Endothelial cell of umbilical vein (primary cell): ENCODE data around the gene TMEM191C. TPM values are rescaled to one million over a fixed set of nuclear protein-coding genes. Genes with fewer than 3 reads are reported as not detected.

ENCODE experiments used
- BruUV-seq: library from RNA; stranded (reverse); fragments of 400-500 nt; replicated peaks from 2 replicates; lab custom pipeline; 2021; lab: Mats Ljungman, UMichigan
- CTCF ChIA-PET: fragments of 300-600, 350-600 bp; sonication (Branson Sonifier 250); formaldehyde crosslinking; loops from one replicate; lab custom pipeline; 2021; ENCODE audit warnings: antibody characterized with exemption, inconsistent platforms; lab: Charles Lee
- POLR2A ChIA-PET: fragments of 300-600, 350-600 bp; sonication (Branson Sonifier 250); formaldehyde crosslinking; loops from one replicate; lab custom pipeline; 2021; ENCODE audit warnings: antibody characterized with exemption, inconsistent platforms; lab: Charles Lee
- DNase-seq: peaks from one replicate; pipeline ENCODE4 v3.0.0-alpha.2; 2011; ENCODE audit warnings: low read depth, low spot score
- FAIRE-seq: peaks from 2 replicates; lab custom pipeline; 2011; peaks lifted over from hg19 to GRCh38; lab: Jason Lieb, UNC
- H2AFZ ChIP-seq: 2 replicates; pipeline ENCODE4 v1.6.0; 2012; ENCODE audit warnings: low read depth, low read length, control low read depth, inconsistent platforms
- H3K27ac ChIP-seq: 2 replicates; pipeline ENCODE4 v1.5.1; 2011; ENCODE audit warnings: low read depth, mild to moderate bottlenecking, control low read depth, low read length, moderate library complexity; ENCODE audit not compliant: insufficient read depth
- H3K27me3 ChIP-seq, 2 experiments: 2 replicates each; pipeline versions ENCODE4 v1.6.0 to v1.6.1; 2011; ENCODE audit warnings: low read length in 2 of 2, mixed read lengths in 1 of 2; ENCODE audit not compliant: control insufficient read depth in 2 of 2, insufficient read depth in 2 of 2
- H3K36me3 ChIP-seq, 2 experiments: 2 replicates in 1 of 2; 3 replicates in 1 of 2; pipeline ENCODE4 v1.5.1; 2011; ENCODE audit warnings: low read length in 2 of 2, mild to moderate bottlenecking in 1 of 2, moderate library complexity in 1 of 2; ENCODE audit not compliant: control insufficient read depth in 2 of 2, insufficient read depth in 2 of 2; ENCODE audit errors: extremely low read depth in 1 of 2
- H3K4me1 ChIP-seq: 3 replicates; pipeline ENCODE4 v1.5.1; 2011; ENCODE audit warnings: mild to moderate bottlenecking, low read length; ENCODE audit not compliant: control insufficient read depth, insufficient read depth; ENCODE audit errors: extremely low read depth
- H3K4me2 ChIP-seq: 2 replicates; pipeline ENCODE4 v1.6.1; 2011; ENCODE audit warnings: low read length, control low read depth, mixed read lengths; ENCODE audit not compliant: insufficient read depth
- H3K4me3 ChIP-seq, 3 experiments: fragments of 200-600 bp in 1 of 3; sonication (generic), shearing (Covaris generic) in 1 of 3; replicated peaks in 1 of 3; 2 replicates each; pipeline ENCODE4 v1.5.1; 2011 to 2016; ENCODE audit warnings: control low read depth in 3 of 3, low read length in 3 of 3, mild to moderate bottlenecking in 2 of 3, inconsistent platforms in 1 of 3, low read depth in 1 of 3, moderate library complexity in 1 of 3; ENCODE audit not compliant: insufficient read depth in 1 of 3
- H3K79me2 ChIP-seq: 2 replicates; pipeline ENCODE4 v1.6.0; 2012; ENCODE audit warnings: low read length, inconsistent platforms; ENCODE audit not compliant: control insufficient read depth, insufficient read depth
- H3K9ac ChIP-seq: replicated peaks from 2 replicates; pipeline ENCODE3; 2011; ENCODE audit warnings: low read length, control low read depth; ENCODE audit not compliant: insufficient read depth; ENCODE audit errors: extremely low read depth
- H3K9me1 ChIP-seq: replicated peaks from 3 replicates; pipeline ENCODE4 v1.6.0; 2011; ENCODE audit warnings: mild to moderate bottlenecking, low read length; ENCODE audit not compliant: control insufficient read depth, insufficient read depth; ENCODE audit errors: extremely low read depth
- H3K9me3 ChIP-seq: replicated peaks from 2 replicates; pipeline ENCODE4 v1.5.1; 2012; ENCODE audit warnings: low read length, inconsistent platforms; ENCODE audit not compliant: control insufficient read depth, insufficient read depth
- H4K20me1 ChIP-seq: replicated peaks from 2 replicates; pipeline ENCODE3; 2011; ENCODE audit warnings: mild to moderate bottlenecking, low read length; ENCODE audit not compliant: control insufficient read depth, insufficient read depth; ENCODE audit errors: extremely low read depth
- CTCF ChIP-seq, 2 donors: IDR thresholded peaks; 1 replicate in 1 of 2; 2 replicates in 1 of 2; pipeline ENCODE4 v1.5.1; 2011; ENCODE audit warnings: low read length in 2 of 2, mild to moderate bottlenecking in 2 of 2, moderate library complexity in 2 of 2, control low read depth in 1 of 2, inconsistent platforms in 1 of 2, low read depth in 1 of 2; ENCODE audit not compliant: insufficient read depth in 1 of 2; ENCODE audit errors: extremely low read depth in 1 of 2
- EZH2 ChIP-seq: IDR thresholded peaks from 2 replicates; pipeline ENCODE4 v1.6.1; 2012; ENCODE audit warnings: borderline replicate concordance, low read depth, mild to moderate bottlenecking, moderate library complexity, low read length, inconsistent platforms; ENCODE audit not compliant: severe bottlenecking
- FOS ChIP-seq: IDR thresholded peaks from 2 replicates; pipeline ENCODE4 v1.6.1; 2011; ENCODE audit warnings: mild to moderate bottlenecking, low read length, moderate library complexity, borderline replicate concordance; ENCODE audit not compliant: insufficient read depth
- GATA2 ChIP-seq: IDR thresholded peaks from 2 replicates; pipeline ENCODE4 v1.7.0; 2011; ENCODE audit warnings: low read depth, mild to moderate bottlenecking, moderate library complexity, mixed read lengths, low read length; ENCODE audit not compliant: insufficient read length, insufficient read depth
- JUN ChIP-seq: IDR thresholded peaks from 2 replicates; pipeline ENCODE4 v1.6.1; 2011; ENCODE audit warnings: borderline replicate concordance, low read depth; ENCODE audit not compliant: insufficient read length, insufficient read depth
- MAX ChIP-seq: IDR thresholded peaks from 2 replicates; pipeline ENCODE4 v1.6.1; 2011; ENCODE audit not compliant: insufficient read depth, insufficient read length
- MYC ChIP-seq: IDR thresholded peaks from one replicate; pipeline ENCODE4 v1.6.1; 2011; ENCODE audit warnings: mild to moderate bottlenecking, low read depth, low read length
- POLR2A ChIP-seq: IDR thresholded peaks from 2 replicates; pipeline ENCODE4 v1.6.1; 2012; ENCODE audit warnings: low read depth, mild to moderate bottlenecking, control low read depth, low read length
- POLR2AphosphoS5 ChIP-seq: IDR thresholded peaks from 2 replicates; pipeline ENCODE4 v1.6.1; 2012; ENCODE audit warnings: low read depth, mild to moderate bottlenecking, control low read depth, low read length, moderate library complexity; ENCODE audit not compliant: insufficient read depth
- dilution Hi-C: fragments of 300-500 bp; cut with MboI; formaldehyde crosslinking; loops from one replicate; pipeline ENCODE4 v1.15.0; 2019; ENCODE audit warnings: low sequenced_read_pairs; ENCODE audit not compliant: extremely low pct_ligation_motif_present
- intact Hi-C: fragments of 100-400 bp; cut with micrococcal nuclease; formaldehyde crosslinking; loops from one replicate; pipeline ENCODE4 v1.10.0; 2022
- polyA plus RNA-seq, 4 experiments: library from polyadenylated mRNA; depleted of rRNA in 3 of 4; stranded (reverse) in 3 of 4; unstranded in 1 of 4; fragments of >200 nt; gene quantifications; 2 replicates each; pipeline versions ENCODE4 v1.2.1 to v1.2.3, GENCODE V29; 2011 to 2012; ENCODE audit warnings: missing spikeins in 1 of 4
- total RNA-seq: library from RNA; stranded (reverse); gene quantifications from 2 replicates; pipeline ENCODE4 v1.2.3, GENCODE V29; 2021

Gene TMEM191C
- total and polyA plus RNA-seq, 2 donors (not counting 3 experiments of a cell fraction or from before 2014, with no cell fraction given) = 0.47 to 1.2 TPM

GRCh38 chr22:21448627-21449416 is 18.4 kb upstream of the TMEM191C start:
- Histone ChIP-seq H3K79me2 (no peaks in the 10 kb centered on the region), H3K27me3 (no peaks in the 10 kb centered on the region), H3K27ac (no peak overlapping the region), H3K9me3 (no peaks in the 10 kb centered on the region), H3K9me1 (no peaks in the 10 kb centered on the region), H3K4me1 (no peaks in the 10 kb centered on the region), H3K4me2 (no peak overlapping the region), H4K20me1 (no peaks in the 10 kb centered on the region), H2AFZ (no peak overlapping the region), H3K36me3 (peaks cover 0 to 7% of the 10 kb centered on the region in 2 experiments), H3K4me3 (no peak overlapping the region), H3K9ac (no peak overlapping the region)
- BruUV-seq = no TSS peak
- dilution Hi-C loops = no loop called here
- ChIA-PET POLR2A (no interaction called here), CTCF (no interaction called here)
- TF ChIP-seq POLR2AphosphoS5 = no peak
- TF ChIP-seq MYC = no peak
- TF ChIP-seq MAX = no peak
- no peak for TF ChIP-seq EZH2
- TF ChIP-seq CTCF (IDR thresholded peaks at IDR 0.05; ENCODE audit: extremely low read depth in 1 of 2, insufficient read depth in 1 of 2, low read depth in 1 of 2, low read length in 2 of 2) = no peak
- no peak for TF ChIP-seq JUN
- TF ChIP-seq POLR2A = no peak
- TF ChIP-seq GATA2 = no peak
- no peak for TF ChIP-seq FOS
- DNase-seq = no peak
- FAIRE-seq = no peak
- intact Hi-C loops = no loop called here
